NCI-H774 (cell line): Measurements from ENCODE around the gene SLC2A13.
A peak's percentile ranks its signal among the peaks of the same experiment; 100 is the strongest.
"Not testable (repeated sequence)": the region's sequence is repeated elsewhere in the genome, so short reads cannot be mapped to it uniquely, and the experiment has no call there.

Experiments
- DNase-seq: peaks from one replicate; lab custom pipeline; 2025; lab: John Stamatoyannopoulos, UW

The SLC2A13 gene

GRCh38 chr12:39923364-39923763 is 182.5 kb downstream of the SLC2A13 start:
- DNase-seq = no peak

- not testable (repeated sequence) for DNase-seq
These were observed 183.3 kb downstream of the SLC2A13 start for GRCh38 chr12:39922598-39922997.

GRCh38 chr12:39920647-39921046 is 185.2 kb downstream of the SLC2A13 start:
- no peak for DNase-seq

GRCh38 chr12:39920222-39920621 is 185.7 kb downstream of the SLC2A13 start:
- no peak for DNase-seq

GRCh38 chr12:39919790-39920189 is 186.1 kb downstream of the SLC2A13 start:
- no peak for DNase-seq

- no peak for DNase-seq
These were observed 190.6 kb downstream of the SLC2A13 start for GRCh38 chr12:39915249-39915648.

GRCh38 chr12:39912211-39912980 is 193.5 kb downstream of the SLC2A13 start:
- DNase-seq = peak; percentile 41

GRCh38 chr12:39906237-39906636 is 199.6 kb downstream of the SLC2A13 start:
- no peak for DNase-seq

GRCh38 chr12:39905152-39905551 is 200.7 kb downstream of the SLC2A13 start:
- DNase-seq = no peak

GRCh38 chr12:39902821-39903220 is 203.1 kb downstream of the SLC2A13 start:
- DNase-seq = no peak

- no peak for DNase-seq
These were observed 208.6 kb downstream of the SLC2A13 start for GRCh38 chr12:39897315-39897714.

GRCh38 chr12:39893388-39893787 is 212.5 kb downstream of the SLC2A13 start:
- DNase-seq = not testable (repeated sequence)

- DNase-seq = no peak
These were observed 213.7 kb downstream of the SLC2A13 start for GRCh38 chr12:39892146-39892545.

- no peak for DNase-seq
These were observed 218.0 kb downstream of the SLC2A13 start for GRCh38 chr12:39887856-39888255.

GRCh38 chr12:39886106-39886505 is 219.8 kb downstream of the SLC2A13 start:
- no peak for DNase-seq

- no peak for DNase-seq
These were observed 221.2 kb downstream of the SLC2A13 start for GRCh38 chr12:39884616-39885125.

- no peak for DNase-seq
These were observed 222.5 kb downstream of the SLC2A13 start for GRCh38 chr12:39883411-39883810.

GRCh38 chr12:39878753-39879152 is 227.1 kb downstream of the SLC2A13 start:
- DNase-seq = no peak

- no peak for DNase-seq
These were observed 230.2 kb downstream of the SLC2A13 start for GRCh38 chr12:39875721-39876120.

GRCh38 chr12:39874785-39875184 is 231.1 kb downstream of the SLC2A13 start:
- no peak for DNase-seq

- DNase-seq = no peak
These were observed 232.8 kb downstream of the SLC2A13 start for GRCh38 chr12:39873065-39873464.

GRCh38 chr12:39872425-39872824 is 233.5 kb downstream of the SLC2A13 start:
- DNase-seq = no peak

- no peak for DNase-seq
These were observed 237.6 kb downstream of the SLC2A13 start for GRCh38 chr12:39868328-39868725.
